ENCODE data around the gene PLXDC2. TPM values are rescaled to one million over a fixed set of nuclear protein-coding genes. Genes with fewer than 3 reads are reported as not detected.

The PLXDC2 gene
- total RNA-seq, 2 donors from 2014 or later: 19.5 to 26.4 TPM

- H3K27me3 ChIP-seq (ENCODE audit: control insufficient read depth, insufficient read depth, low read length, poor library complexity, severe bottlenecking): no peaks in the 10 kb centered on the region
- no peaks in the 10 kb centered on the region for H3K36me3 ChIP-seq (ENCODE audit: control insufficient read depth, insufficient read depth, low read length)
- H3K27ac ChIP-seq (ENCODE audit: low read depth, low read length): no peak overlapping the region
- no peak overlapping the region for H3K27ac Mint-ChIP-seq
- 95 to 100% methylated on average over 1 to 2 of the region's 2 CpGs for whole genome bisulfite sequencing, 2 experiments (ENCODE audit: insufficient coverage in 1 of 2, insufficient read length in 1 of 2)
- H3K36me3 Mint-ChIP-seq (ENCODE audit: low read depth): peaks cover 4% of the 10 kb centered on the region
- no peak overlapping the region for H3K4me3 ChIP-seq (ENCODE audit: low read length)
- no peaks in the 10 kb centered on the region for H3K9me3 ChIP-seq (ENCODE audit: control insufficient read depth, low read length)
- DNase-seq: no peak
- no peaks in the 10 kb centered on the region for H3K27me3 Mint-ChIP-seq (ENCODE audit: insufficient read depth)
- H3K9ac ChIP-seq (ENCODE audit: extremely low read depth, low read length, poor library complexity, severe bottlenecking): no peak overlapping the region
- H3K9me3 Mint-ChIP-seq: no peaks in the 10 kb centered on the region
- no peaks in the 10 kb centered on the region for H3K4me1 ChIP-seq (ENCODE audit: control insufficient read depth, insufficient read depth, low read length)
- no peak overlapping the region for H3K4me3 Mint-ChIP-seq
- TF ChIP-seq, protein P1, sequence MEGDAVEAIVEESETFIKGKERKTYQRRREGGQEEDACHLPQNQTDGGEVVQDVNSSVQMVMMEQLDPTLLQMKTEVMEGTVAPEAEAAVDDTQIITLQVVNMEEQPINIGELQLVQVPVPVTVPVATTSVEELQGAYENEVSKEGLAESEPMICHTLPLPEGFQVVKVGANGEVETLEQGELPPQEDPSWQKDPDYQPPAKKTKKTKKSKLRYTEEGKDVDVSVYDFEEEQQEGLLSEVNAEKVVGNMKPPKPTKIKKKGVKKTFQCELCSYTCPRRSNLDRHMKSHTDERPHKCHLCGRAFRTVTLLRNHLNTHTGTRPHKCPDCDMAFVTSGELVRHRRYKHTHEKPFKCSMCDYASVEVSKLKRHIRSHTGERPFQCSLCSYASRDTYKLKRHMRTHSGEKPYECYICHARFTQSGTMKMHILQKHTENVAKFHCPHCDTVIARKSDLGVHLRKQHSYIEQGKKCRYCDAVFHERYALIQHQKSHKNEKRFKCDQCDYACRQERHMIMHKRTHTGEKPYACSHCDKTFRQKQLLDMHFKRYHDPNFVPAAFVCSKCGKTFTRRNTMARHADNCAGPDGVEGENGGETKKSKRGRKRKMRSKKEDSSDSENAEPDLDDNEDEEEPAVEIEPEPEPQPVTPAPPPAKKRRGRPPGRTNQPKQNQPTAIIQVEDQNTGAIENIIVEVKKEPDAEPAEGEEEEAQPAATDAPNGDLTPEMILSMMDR (conservative IDR thresholded peaks at IDR 0.05): no peak
- no peaks in the 10 kb centered on the region for H3K4me1 Mint-ChIP-seq
Observed at GRCh38 chr10:20232079-20232705, 416.0 kb downstream of the PLXDC2 start.

GRCh38 chr10:20233423-20233822, 417.2 kb downstream of the PLXDC2 start:
- Histone ChIP-seq H3K9me3 (ENCODE audit: control insufficient read depth, low read length) (no peaks in the 10 kb centered on the region), H3K4me3 (ENCODE audit: low read length) (no peak overlapping the region), H3K27ac (ENCODE audit: low read depth, low read length) (no peak overlapping the region), H3K9ac (ENCODE audit: extremely low read depth, low read length, poor library complexity, severe bottlenecking) (no peak overlapping the region), H3K27me3 (ENCODE audit: control insufficient read depth, insufficient read depth, low read length, poor library complexity, severe bottlenecking) (no peaks in the 10 kb centered on the region), H3K36me3 (ENCODE audit: control insufficient read depth, insufficient read depth, low read length) (no peaks in the 10 kb centered on the region), H3K4me1 (ENCODE audit: control insufficient read depth, insufficient read depth, low read length) (no peaks in the 10 kb centered on the region)
- no peak overlapping the region for H3K4me3 Mint-ChIP-seq
- H3K4me1 Mint-ChIP-seq: no peaks in the 10 kb centered on the region
- DNase-seq: no peak
- H3K27ac Mint-ChIP-seq: no peak overlapping the region
- no peaks in the 10 kb centered on the region for H3K9me3 Mint-ChIP-seq
- TF ChIP-seq, protein P1 (conservative IDR thresholded peaks at IDR 0.05): no peak
- peaks cover 4% of the 10 kb centered on the region for H3K36me3 Mint-ChIP-seq (ENCODE audit: low read depth)
- H3K27me3 Mint-ChIP-seq (ENCODE audit: insufficient read depth): no peaks in the 10 kb centered on the region

- no peaks in the 10 kb centered on the region for H3K4me1 Mint-ChIP-seq
- no peak overlapping the region for H3K4me3 Mint-ChIP-seq
- peaks cover 10% of the 10 kb centered on the region for H3K36me3 Mint-ChIP-seq (ENCODE audit: low read depth)
- no peaks in the 10 kb centered on the region for H3K27me3 Mint-ChIP-seq (ENCODE audit: insufficient read depth)
- H3K9me3 ChIP-seq (ENCODE audit: control insufficient read depth, low read length): no peaks in the 10 kb centered on the region
- TF ChIP-seq, protein P1 (conservative IDR thresholded peaks at IDR 0.05): no peak
- no peak overlapping the region for H3K27ac ChIP-seq (ENCODE audit: low read depth, low read length)
- no peaks in the 10 kb centered on the region for H3K9me3 Mint-ChIP-seq
- H3K36me3 ChIP-seq (ENCODE audit: control insufficient read depth, insufficient read depth, low read length): no peaks in the 10 kb centered on the region
- no peaks in the 10 kb centered on the region for H3K27me3 ChIP-seq (ENCODE audit: control insufficient read depth, insufficient read depth, low read length, poor library complexity, severe bottlenecking)
- H3K9ac ChIP-seq (ENCODE audit: extremely low read depth, low read length, poor library complexity, severe bottlenecking): no peak overlapping the region
- WGBS, 2 experiments (ENCODE audit: insufficient coverage in 1 of 2, insufficient read length in 1 of 2): 88 to 97% methylated on average over 2 to 5 of the region's 5 CpGs
- H3K4me1 ChIP-seq (ENCODE audit: control insufficient read depth, insufficient read depth, low read length): no peaks in the 10 kb centered on the region
- no peak overlapping the region for H3K4me3 ChIP-seq (ENCODE audit: low read length)
- no peak overlapping the region for H3K27ac Mint-ChIP-seq
- DNase-seq: no peak
Observed at GRCh38 chr10:20234579-20234978, 418.3 kb downstream of the PLXDC2 start.
